IPS-15b (cell line): ENCODE measurements around the gene OVCA2.

ENCODE experiments used
- H3K27me3 ChIP-seq: one replicate; pipeline ENCODE4 v1.6.1; 2013; ENCODE audit warnings: low read length; ENCODE audit not compliant: control insufficient read depth, insufficient read depth
- H3K36me3 ChIP-seq: one replicate; pipeline ENCODE4 v1.6.1; 2013; ENCODE audit warnings: low read length; ENCODE audit not compliant: control insufficient read depth, insufficient read depth
- H3K4me1 ChIP-seq: one replicate; pipeline ENCODE4 v1.6.1; 2013; ENCODE audit warnings: mild to moderate bottlenecking, low read length; ENCODE audit not compliant: control insufficient read depth, insufficient read depth
- H3K4me3 ChIP-seq: one replicate; pipeline ENCODE4 v1.5.1; 2013; ENCODE audit warnings: low read depth, low read length
- H3K9ac ChIP-seq: one replicate; pipeline ENCODE4 v1.6.1; 2013; ENCODE audit warnings: low read depth, mild to moderate bottlenecking, low read length
- H3K9me3 ChIP-seq: one replicate; pipeline ENCODE4 v1.6.1; 2013; ENCODE audit warnings: mild to moderate bottlenecking, low read length; ENCODE audit not compliant: control insufficient read depth, insufficient read depth

The OVCA2 gene

GRCh38 chr17:2018716-2019510 lies 22.9 kb upstream of the OVCA2 start:
- H3K9me3 ChIP-seq: no peaks in the 10 kb centered on the region
- peaks cover 4% of the 10 kb centered on the region for H3K4me1 ChIP-seq
- peaks cover 63% of the 10 kb centered on the region for H3K27me3 ChIP-seq
- H3K36me3 ChIP-seq: no peaks in the 10 kb centered on the region
- H3K4me3 ChIP-seq: no peak overlapping the region
- no peak overlapping the region for H3K9ac ChIP-seq

DNA sequence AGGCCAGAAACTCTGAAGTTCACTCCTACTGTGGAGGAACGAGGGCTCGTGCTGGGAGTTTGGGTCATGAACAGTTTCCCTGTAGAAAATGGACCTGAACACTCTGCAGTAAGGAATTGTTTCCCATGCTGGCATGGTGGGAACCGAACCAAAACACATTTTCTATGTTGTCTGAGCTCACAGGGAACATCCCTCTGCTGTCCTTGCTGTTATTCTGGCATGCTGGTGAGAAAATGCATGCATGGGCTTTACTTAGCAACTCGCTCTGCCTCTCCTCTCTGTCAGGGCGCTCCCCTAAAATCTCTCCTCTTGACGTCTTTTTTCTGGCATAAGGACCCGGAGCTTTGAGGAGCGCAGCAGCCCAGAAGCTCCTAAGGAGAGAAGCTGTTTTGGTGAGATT lies 22.1 kb upstream of the OVCA2 start:
- H3K9ac ChIP-seq: no peak overlapping the region
- H3K27me3 ChIP-seq: peaks cover 66% of the 10 kb centered on the region
- no peaks in the 10 kb centered on the region for H3K9me3 ChIP-seq
- no peak overlapping the region for H3K4me3 ChIP-seq
- peaks cover 4% of the 10 kb centered on the region for H3K4me1 ChIP-seq
- no peaks in the 10 kb centered on the region for H3K36me3 ChIP-seq

GRCh38 chr17:2020721-2021120 lies 21.1 kb upstream of the OVCA2 start:
- Histone ChIP-seq H3K36me3 (no peaks in the 10 kb centered on the region), H3K9me3 (no peaks in the 10 kb centered on the region), H3K9ac (no peak overlapping the region), H3K4me3 (no peak overlapping the region), H3K4me1 (peaks cover 4% of the 10 kb centered on the region), H3K27me3 (peaks cover 72% of the 10 kb centered on the region)

DNA sequence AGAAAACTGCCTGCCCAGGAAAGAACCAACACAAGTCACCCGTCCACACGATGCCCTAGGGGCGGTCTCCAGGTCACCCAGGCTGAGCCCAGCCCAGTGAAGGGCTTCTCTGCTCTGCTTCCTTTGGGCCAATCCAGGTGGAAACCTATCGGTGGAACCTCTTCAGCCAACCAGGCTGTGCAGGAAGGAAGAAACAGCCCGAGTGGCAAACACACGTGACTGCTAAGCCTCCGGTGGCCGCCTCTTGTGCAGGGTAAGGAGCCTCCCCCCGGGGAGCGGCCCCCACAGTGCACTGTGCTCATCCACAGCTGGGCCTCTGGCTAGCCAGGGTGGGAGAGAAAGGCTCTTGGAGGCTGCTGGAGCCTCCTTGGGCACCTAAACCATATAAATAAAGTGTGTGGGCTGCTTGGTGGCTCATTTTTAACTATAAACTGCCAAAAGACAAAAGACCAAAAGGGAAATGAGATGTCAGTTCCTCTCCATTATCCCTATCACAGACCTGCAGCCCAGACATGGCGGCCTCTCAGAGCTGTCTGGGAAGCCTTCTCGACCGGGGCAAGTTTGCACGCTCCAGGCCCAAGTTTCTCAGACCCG lies 19.1 kb upstream of the OVCA2 start:
- Histone ChIP-seq H3K9ac (no peak overlapping the region), H3K4me1 (peaks cover 4% of the 10 kb centered on the region), H3K27me3 (peaks cover 87% of the 10 kb centered on the region), H3K4me3 (no peak overlapping the region), H3K9me3 (no peaks in the 10 kb centered on the region), H3K36me3 (no peaks in the 10 kb centered on the region)

- peaks cover 4% of the 10 kb centered on the region for H3K4me1 ChIP-seq
- H3K36me3 ChIP-seq: no peaks in the 10 kb centered on the region
- no peak overlapping the region for H3K9ac ChIP-seq
- H3K27me3 ChIP-seq: peaks cover 88% of the 10 kb centered on the region
- H3K9me3 ChIP-seq: no peaks in the 10 kb centered on the region
- no peak overlapping the region for H3K4me3 ChIP-seq
These were observed 18.6 kb upstream of the OVCA2 start for GRCh38 chr17:2023256-2023655.

DNA sequence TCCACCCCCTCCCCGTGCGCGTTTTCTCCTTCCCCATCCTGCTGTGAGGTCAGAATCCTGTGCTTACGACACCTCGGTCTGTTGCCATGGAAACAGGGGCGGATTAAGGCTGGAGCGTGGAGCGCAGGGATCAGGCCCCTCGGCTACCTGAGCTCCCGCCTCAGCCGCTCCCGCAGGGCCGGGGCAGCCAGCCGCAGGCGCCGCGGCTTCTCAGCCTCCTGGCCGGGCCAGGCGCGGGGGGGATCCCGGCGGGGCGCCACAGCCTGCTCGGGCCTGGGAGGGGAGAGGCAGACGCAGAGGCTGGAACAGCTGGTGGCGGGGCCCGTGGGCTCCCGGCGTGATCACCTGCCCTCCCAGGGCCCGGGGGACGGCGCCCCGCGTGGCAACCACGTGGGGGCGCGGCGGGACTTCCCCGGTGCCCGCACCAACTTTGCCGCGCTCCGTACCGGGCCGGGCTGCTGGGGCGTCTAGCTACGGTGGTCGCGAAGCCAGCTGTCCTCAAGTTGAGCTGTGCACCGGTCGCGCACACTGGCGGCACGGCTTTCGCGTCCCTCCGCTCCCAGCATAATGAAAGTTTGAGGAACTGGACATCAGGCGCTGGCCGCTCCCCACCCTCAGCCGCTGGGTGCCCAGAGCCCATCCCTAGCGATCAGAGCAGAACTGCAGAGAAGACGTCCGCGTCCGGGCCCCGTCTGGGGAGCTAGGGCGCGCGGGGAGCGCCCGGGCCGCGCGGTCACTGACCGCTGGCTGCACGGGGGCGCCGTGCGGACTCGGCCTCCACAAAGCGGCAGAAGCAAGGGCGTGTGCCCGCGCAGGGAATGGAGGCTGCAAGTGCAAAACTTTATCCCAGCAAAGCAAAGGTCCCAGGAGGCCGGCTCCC lies 17.9 kb upstream of the OVCA2 start:
- Histone ChIP-seq H3K4me3 (peak overlapping the region; percentile 43), H3K4me1 (peaks cover 4% of the 10 kb centered on the region), H3K9me3 (no peaks in the 10 kb centered on the region), H3K27me3 (peaks cover 88% of the 10 kb centered on the region), H3K9ac (no peak overlapping the region), H3K36me3 (no peaks in the 10 kb centered on the region)

DNA sequence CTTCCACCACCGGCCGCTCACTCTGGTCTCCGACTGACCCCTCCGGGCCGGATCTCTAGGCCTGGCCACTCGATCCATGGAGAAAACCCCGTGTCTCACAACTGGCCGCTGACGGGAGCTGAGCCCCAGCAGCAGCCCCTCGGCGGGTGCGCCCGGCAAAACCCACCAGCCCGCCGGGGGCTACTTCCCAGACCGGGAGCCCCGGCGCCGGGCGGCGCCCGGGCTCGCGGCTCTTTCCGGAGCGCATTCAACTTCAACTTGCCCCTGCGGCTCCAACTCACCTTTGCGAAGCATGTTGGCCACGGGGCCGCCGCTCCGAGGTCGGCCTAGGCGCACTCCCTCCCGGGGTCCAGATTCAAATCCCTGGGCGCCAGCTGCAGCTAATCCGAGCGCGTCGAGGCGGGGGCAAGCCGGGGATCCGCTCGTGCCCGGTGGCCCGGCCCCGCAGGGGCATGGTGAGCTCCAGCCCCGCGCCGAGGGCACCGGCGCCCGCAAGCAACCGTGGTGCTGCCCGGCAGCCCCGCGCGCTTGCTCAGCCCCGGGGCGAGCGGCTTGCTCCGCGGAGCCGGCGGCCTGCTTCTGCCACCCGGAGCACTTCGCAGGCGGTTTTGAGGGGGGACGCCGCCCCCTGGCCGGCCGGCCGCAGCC lies 17.1 kb upstream of the OVCA2 start:
- Histone ChIP-seq H3K4me3 (peak overlapping the region; percentile 43), H3K36me3 (no peaks in the 10 kb centered on the region), H3K27me3 (peaks cover 88% of the 10 kb centered on the region)

GRCh38 chr17:2025220-2025621 lies 16.6 kb upstream of the OVCA2 start, which contains the start of gene RTN4RL1:
Gene RTN4RL1, minus strand, starts transcription at chr17:2025334. Its CDS starts 469 bp downstream, at chr17:2024865.
- Histone ChIP-seq H3K27me3 (peaks cover 83% of the 10 kb centered on the region), H3K4me3 (peak within 1 kb of the TSS; percentile 43), H3K4me1 (peaks cover 4% of the 10 kb centered on the region), H3K36me3 (no peaks in the 10 kb centered on the region), H3K9me3 (no peaks in the 10 kb centered on the region), H3K9ac (no peak within 1 kb of the TSS)

More for the DNA sequence above, 17.1 kb upstream of the OVCA2 start:
- Histone ChIP-seq H3K9ac (no peak overlapping the region), H3K9me3 (no peaks in the 10 kb centered on the region), H3K4me1 (peaks cover 4% of the 10 kb centered on the region)

GRCh38 chr17:2025622-2026309 lies 16.1 kb upstream of the OVCA2 start:
- Histone ChIP-seq H3K9me3 (no peaks in the 10 kb centered on the region), H3K9ac (no peak overlapping the region), H3K4me1 (peaks cover 4% of the 10 kb centered on the region), H3K27me3 (peaks cover 78% of the 10 kb centered on the region), H3K36me3 (no peaks in the 10 kb centered on the region), H3K4me3 (peak overlapping the region; percentile 43)

- H3K27me3 ChIP-seq: peaks cover 66% of the 10 kb centered on the region
- H3K9ac ChIP-seq: no peak overlapping the region
- H3K4me3 ChIP-seq: no peak overlapping the region
- no peaks in the 10 kb centered on the region for H3K36me3 ChIP-seq
- peaks cover 6% of the 10 kb centered on the region for H3K4me1 ChIP-seq
- H3K9me3 ChIP-seq: no peaks in the 10 kb centered on the region
These were observed 14.1 kb upstream of the OVCA2 start for GRCh38 chr17:2027528-2028233.
